ENCODE data around the gene TRAPPC3L.

- no peak for TF ChIP-seq CTCF (IDR thresholded peaks at IDR 0.05)
- no peak for TF ChIP-seq REST (IDR thresholded peaks at IDR 0.05; ENCODE audit: insufficient read depth in 1 of 2, low read depth in 2 of 2, low read length in 1 of 2)
- no peak for TF ChIP-seq POLR2AphosphoS5 (IDR thresholded peaks at IDR 0.05; ENCODE audit: low read depth, low read length)
Measured at GRCh38 chr6:116586276-116586675, 40.8 kb upstream of the TRAPPC3L start.
